K562 (cell line): ENCODE measurements around the gene ADAM10. TPM values are rescaled to one million over a fixed set of nuclear protein-coding genes. Genes with fewer than 3 reads are reported as not detected.

Source experiments
- ATAC-seq: fragments of 200-7000 bp; cut with Tn5 transposase; 3 replicates; pipeline ENCODE4 v1.9.1; 2020; ENCODE audit warnings: moderate library complexity
- BruUV-seq: library from RNA; stranded (reverse); fragments of 400-500 nt; replicated peaks from 2 replicates; lab custom pipeline; 2021; lab: Mats Ljungman, UMichigan
- CTCF ChIA-PET: fragments of 300-600 bp; formaldehyde crosslinking; extraction: SDS; loops from one replicate; lab custom pipeline; 2021; ENCODE audit warnings: low intra/inter-chr PET ratio; lab: Yijun Ruan, JAX
- POLR2A ChIA-PET: fragments of 300-600, 350-650 bp; sonication (Branson Sonifier 250); formaldehyde crosslinking; extraction: SDS; loops from one replicate; lab custom pipeline; 2021; ENCODE audit warnings: antibody characterized with exemption, inconsistent platforms; lab: Yijun Ruan, JAX
- DNase-seq, 4 experiments: peaks; one replicate each; pipeline versions ENCODE4 v3.0.0 to v3.0.0-alpha.2; 2011 to 2018; ENCODE audit warnings: low spot score in 3 of 4, mixed read lengths in 3 of 4; ENCODE audit errors: extremely low read depth in 1 of 4
- FAIRE-seq: peaks from 2 replicates; lab custom pipeline; 2011; peaks lifted over from hg19 to GRCh38; lab: Jason Lieb, UNC
- H2AFZ ChIP-seq: 2 replicates; pipeline ENCODE4 v1.6.0; 2011; ENCODE audit warnings: low read depth, low read length, control low read depth, inconsistent platforms
- H3K27ac ChIP-seq: fragments of 200-600 bp; 3 replicates; pipeline ENCODE4 v1.8.0; 2011; ENCODE audit warnings: low read depth, mild to moderate bottlenecking, control low read depth, inconsistent platforms, low read length, moderate library complexity, mixed read lengths; ENCODE audit errors: extremely low read depth
- H3K27me3 ChIP-seq, 2 experiments: fragments of 300-600 bp in 1 of 2; 2 replicates in 1 of 2; 3 replicates in 1 of 2; pipeline versions ENCODE4 v1.6.0 to v1.8.0; 2011; ENCODE audit warnings: inconsistent platforms in 2 of 2, low read length in 2 of 2, mild to moderate bottlenecking in 1 of 2, mixed read lengths in 1 of 2, moderate library complexity in 1 of 2; ENCODE audit not compliant: control insufficient read depth in 2 of 2, insufficient read depth in 2 of 2
- H3K36me3 ChIP-seq: fragments of 300-600 bp; 3 replicates; pipeline ENCODE4 v1.8.0; 2011; ENCODE audit warnings: mild to moderate bottlenecking, low read length, inconsistent platforms; ENCODE audit not compliant: control insufficient read depth, insufficient read depth
- H3K4me1 ChIP-seq, 2 experiments: fragments of 200-600 bp in 1 of 2; replicated peaks in 1 of 2; 2 replicates in 1 of 2; 3 replicates in 1 of 2; pipeline versions ENCODE4 v1.5.1 to v1.8.0; 2011; ENCODE audit warnings: inconsistent platforms in 2 of 2, low read length in 2 of 2, mild to moderate bottlenecking in 1 of 2, mixed read lengths in 1 of 2, moderate library complexity in 1 of 2; ENCODE audit not compliant: control insufficient read depth in 2 of 2, insufficient read depth in 2 of 2
- H3K4me2 ChIP-seq: 2 replicates; pipeline ENCODE4 v1.6.1; 2011; ENCODE audit warnings: low read length, control low read depth, inconsistent platforms, mixed read lengths; ENCODE audit not compliant: insufficient read depth
- H3K4me3 ChIP-seq: fragments of 200-600 bp; sonication (generic), shearing (Covaris generic); 2 replicates; pipeline ENCODE4 v1.5.1; 2016; ENCODE audit warnings: control low read depth, inconsistent platforms
- H3K79me2 ChIP-seq: fragments of 200-600 bp; 3 replicates; pipeline ENCODE4 v1.8.0; 2011; ENCODE audit warnings: low read length, inconsistent platforms; ENCODE audit not compliant: control insufficient read depth, insufficient read depth
- H3K9ac ChIP-seq, 2 experiments: 2 replicates each; pipeline versions ENCODE4 v1.6.0 to v1.6.1; 2011; ENCODE audit warnings: low read depth in 2 of 2, low read length in 2 of 2, control low read depth in 1 of 2, inconsistent platforms in 1 of 2, mild to moderate bottlenecking in 1 of 2, mixed read lengths in 1 of 2; ENCODE audit not compliant: insufficient read depth in 1 of 2
- H3K9me1 ChIP-seq: one replicate; pipeline ENCODE4 v1.6.0; 2011; ENCODE audit warnings: inconsistent platforms, mild to moderate bottlenecking, low read length, moderate library complexity; ENCODE audit not compliant: control insufficient read depth, insufficient read depth
- H3K9me3 ChIP-seq: replicated peaks from 2 replicates; pipeline ENCODE4 v1.5.1; 2011; ENCODE audit warnings: low read depth, low read length, inconsistent platforms; ENCODE audit not compliant: control insufficient read depth, insufficient read depth
- H4K20me1 ChIP-seq: replicated peaks from 2 replicates; pipeline ENCODE4 v1.6.1; 2011; ENCODE audit warnings: low read length, inconsistent platforms, mixed read lengths; ENCODE audit not compliant: control insufficient read depth, insufficient read depth
- PRDM10 ChIP-seq: fragments of 450-650 bp; IDR thresholded peaks from 2 replicates; pipeline ENCODE4 v1.6.1; 2018; ENCODE audit not compliant: partially characterized antibody
- TEAD1 ChIP-seq, 2 experiments: fragments of 450-650 bp in 1 of 2; sonication (generic) in 1 of 2; formaldehyde crosslinking; IDR thresholded peaks; 2 replicates each; pipeline versions ENCODE4 v1.4.0 to v1.8.0; 2020 to 2022; ENCODE audit warnings: mild to moderate bottlenecking in 2 of 2, missing genetic modification reagents in 1 of 2
- WGBS: fragments of 100-300 bp; shearing (Covaris generic); methylation state at CpG from one replicate; pipeline ENCODE4 v1.1.6; 2016; ENCODE audit warnings: low coverage, mixed read lengths; ENCODE audit not compliant: insufficient coverage; ENCODE audit errors: missing lambda C conversion rate; 5-methylcytosine and 5-hydroxymethylcytosine counted together
- in situ Hi-C: fragments of 300-500 bp; cut with MboI; formaldehyde crosslinking; loops from 4 replicates; pipeline ENCODE4 v1.15.0; 2018; ENCODE audit warnings: inconsistent platforms, mixed read lengths
- intact Hi-C: fragments of 100-400 bp; cut with micrococcal nuclease; formaldehyde crosslinking; loops from 2 replicates; pipeline ENCODE4 v1.14.2; 2022
- polyA plus RNA-seq, 8 experiments: library from polyadenylated mRNA; depleted of rRNA in 4 of 8; stranded (reverse) in 5 of 8; unstranded in 3 of 8; fragments of >200 nt; fragmentation: Nextera tagmentation in 2 of 8; fragmentation: Illumina TruSeq in 1 of 8; extraction: Ambion mirVana in 2 of 8; extraction: Trizol in 1 of 8; gene quantifications; 2 replicates each; pipeline versions ENCODE4 v1.2.1 to v1.2.3, GENCODE V29; 2011 to 2014; ENCODE audit warnings: inconsistent platforms in 1 of 8, missing spikeins in 1 of 8
- total RNA-seq, 7 experiments: library from RNA; depleted of rRNA in 6 of 7; stranded (reverse); fragments of >200 nt in 6 of 7; fragmentation: Illumina TruSeq in 2 of 7; extraction: Trizol in 2 of 7; gene quantifications; 2 replicates each; pipeline versions ENCODE4 v1.2.1 to v1.2.3, GENCODE V29; 2011 to 2021; ENCODE audit warnings: low replicate concordance in 1 of 7

ADAM10 gene
- total and polyA plus RNA-seq, 9 of the 15 experiments (the other 6 are each of a cell fraction or from before 2014, with no cell fraction given), result 11.9 to 152 (median 57.3) TPM

GRCh38 chr15:58746174-58746573 is 3.3 kb downstream of the ADAM10 start:
- ATAC-seq (no peak), FAIRE-seq (no peak), DNase-seq (no peak)
- H3K4me1 ChIP-seq, result peaks cover 5 to 18% of the 10 kb centered on the region in 2 experiments; a peak in 4 of 5 replicates
- H3K9me3 ChIP-seq, result no peaks in the 10 kb centered on the region
- H3K9ac ChIP-seq, result 0 out of 4 replicates have a peak overlapping the region, but pooled peaks of 1 of the 2 experiments have one; percentile 28
- POLR2A ChIA-PET, result interaction anchor here (0.7 to 1.5 kb wide), 3 partner anchors 8 to 14 kb away, joined by 3 to 4 read pairs (median 4); no protein-coding TSS in a partner anchor
- no peaks in the 10 kb centered on the region for H3K9me1 ChIP-seq
- H2AFZ ChIP-seq, result no peak overlapping the region
- peaks cover 18% of the 10 kb centered on the region for H4K20me1 ChIP-seq
- in situ Hi-C loops, result loop anchor here (10.0 kb wide), 1 partner anchor 311 kb away; the partner anchor contains the start of gene LIPC
- no TSS peak for BruUV-seq
- CTCF ChIA-PET, result no interaction called here
- no peaks in the 10 kb centered on the region; the same call in 1 of the 3 replicates for H3K36me3 ChIP-seq
- H3K79me2 ChIP-seq, result peaks cover 84% of the 10 kb centered on the region
- TF ChIP-seq TEAD1 (CRISPR knock-in tag; IDR thresholded peaks at IDR 0.05) (no peak), PRDM10 (peak; percentile 67)
- intact Hi-C loops, result loop anchor here (5.0 kb wide), 1 partner anchor 199 kb away; no protein-coding TSS in a partner anchor
- no peaks in the 10 kb centered on the region for H3K27me3 ChIP-seq
- peak overlapping the region; percentile 53 for H3K4me2 ChIP-seq
- H3K27ac ChIP-seq, result no peak overlapping the region
- H3K4me3 ChIP-seq, result no peak overlapping the region; the same call in 1 of the 2 replicates
- WGBS, result 62% methylated on average over 1 of the region's 1 CpG
